PC-9 (cell line): ENCODE data around the gene TLDC2.

Experiments used
- EZH2 ChIP-seq: fragments of 200-600 bp; sonication (generic); IDR thresholded peaks from 2 replicates; pipeline ENCODE4 v1.8.0; 2017; ENCODE audit warnings: antibody characterized with exemption, low read depth
- TF ChIP-seq, protein P1 (sequence below): fragments of 200-600 bp; sonication (generic); conservative IDR thresholded peaks from 2 replicates; pipeline ENCODE4 v1.6.1; 2017; ENCODE audit warnings: mixed run types, antibody characterized with exemption, mild to moderate bottlenecking, moderate library complexity

DNA sequence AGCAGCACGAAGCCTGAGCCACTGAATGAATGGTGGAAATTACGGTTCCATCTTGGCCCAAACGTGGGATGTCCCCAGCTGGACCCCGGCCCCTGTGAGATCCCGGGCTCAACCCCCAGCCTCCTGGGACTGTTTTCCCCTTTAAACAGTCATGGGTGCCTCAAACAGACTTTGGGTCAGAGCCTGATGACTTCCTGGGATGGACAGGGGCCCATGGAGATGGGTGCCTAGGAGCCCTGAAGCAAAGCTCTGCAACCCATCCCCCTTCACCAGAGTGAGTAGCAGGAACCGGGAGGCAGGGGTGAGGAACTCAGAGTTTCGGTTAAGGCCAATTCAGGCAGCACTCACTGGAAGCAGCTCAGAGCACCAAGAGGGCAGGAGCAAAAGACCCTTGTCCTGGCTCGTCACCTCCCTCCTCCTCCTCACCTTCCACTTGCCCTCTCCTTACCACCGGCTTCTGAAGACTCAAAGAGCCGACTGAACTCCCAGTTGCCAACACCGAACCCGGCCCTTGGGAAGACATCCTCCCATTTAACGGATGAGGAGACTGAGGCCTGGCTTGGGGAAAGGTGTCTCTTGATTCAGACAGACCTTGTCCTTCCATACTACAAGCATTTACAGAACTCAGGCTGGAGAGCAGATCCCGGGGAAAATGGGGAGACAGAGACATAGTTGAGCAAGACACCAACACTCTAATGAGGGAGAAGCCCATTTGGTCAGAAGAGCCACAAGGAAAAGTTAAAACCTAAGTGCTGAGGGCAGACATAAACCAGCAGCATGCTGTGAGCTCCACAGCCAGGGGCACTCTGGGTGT is 14.9 kb upstream of the TLDC2 start:
- TF ChIP-seq, protein P1, sequence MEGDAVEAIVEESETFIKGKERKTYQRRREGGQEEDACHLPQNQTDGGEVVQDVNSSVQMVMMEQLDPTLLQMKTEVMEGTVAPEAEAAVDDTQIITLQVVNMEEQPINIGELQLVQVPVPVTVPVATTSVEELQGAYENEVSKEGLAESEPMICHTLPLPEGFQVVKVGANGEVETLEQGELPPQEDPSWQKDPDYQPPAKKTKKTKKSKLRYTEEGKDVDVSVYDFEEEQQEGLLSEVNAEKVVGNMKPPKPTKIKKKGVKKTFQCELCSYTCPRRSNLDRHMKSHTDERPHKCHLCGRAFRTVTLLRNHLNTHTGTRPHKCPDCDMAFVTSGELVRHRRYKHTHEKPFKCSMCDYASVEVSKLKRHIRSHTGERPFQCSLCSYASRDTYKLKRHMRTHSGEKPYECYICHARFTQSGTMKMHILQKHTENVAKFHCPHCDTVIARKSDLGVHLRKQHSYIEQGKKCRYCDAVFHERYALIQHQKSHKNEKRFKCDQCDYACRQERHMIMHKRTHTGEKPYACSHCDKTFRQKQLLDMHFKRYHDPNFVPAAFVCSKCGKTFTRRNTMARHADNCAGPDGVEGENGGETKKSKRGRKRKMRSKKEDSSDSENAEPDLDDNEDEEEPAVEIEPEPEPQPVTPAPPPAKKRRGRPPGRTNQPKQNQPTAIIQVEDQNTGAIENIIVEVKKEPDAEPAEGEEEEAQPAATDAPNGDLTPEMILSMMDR = no peak
- TF ChIP-seq EZH2 = no peak
